Left ventricle myocardium superior (tissue), 1 donor: ENCODE measurements around the gene TOR1AIP2. TPM values are rescaled to one million over a fixed set of nuclear protein-coding genes. Genes with fewer than 3 reads are reported as not detected.
"Not testable (repeated sequence)": the region's sequence is repeated elsewhere in the genome, so short reads cannot be mapped to it uniquely, and the experiment has no call there.

Experiments used
- ATAC-seq: fragments of 200-7000 bp; cut with Tn5 transposase; one replicate; pipeline ENCODE4 v1.9.1; 2020; ENCODE audit warnings: mild to moderate bottlenecking, moderate library complexity
- DNase-seq: peaks from one replicate; pipeline ENCODE4 v3.0.0-alpha.2; 2020
- intact Hi-C: fragments of 100-400 bp; cut with micrococcal nuclease; formaldehyde crosslinking; loops from one replicate; pipeline ENCODE4 v1.11.0; 2022
- total RNA-seq: library from RNA; stranded (reverse); fragmentation: NEBNext Ultra II Directional; extraction: Animal tissue kit (Norgen Biotek cat#: 25700); gene quantifications from one replicate; pipeline ENCODE4 v1.2.1, GENCODE V29; 2021
- donor health status: DM: no; HTN: yes; CAD: no; lungs with severe emphysema.

Gene TOR1AIP2
- total RNA-seq, 1 donor from 2014 or later = 47.4 TPM

DNA sequence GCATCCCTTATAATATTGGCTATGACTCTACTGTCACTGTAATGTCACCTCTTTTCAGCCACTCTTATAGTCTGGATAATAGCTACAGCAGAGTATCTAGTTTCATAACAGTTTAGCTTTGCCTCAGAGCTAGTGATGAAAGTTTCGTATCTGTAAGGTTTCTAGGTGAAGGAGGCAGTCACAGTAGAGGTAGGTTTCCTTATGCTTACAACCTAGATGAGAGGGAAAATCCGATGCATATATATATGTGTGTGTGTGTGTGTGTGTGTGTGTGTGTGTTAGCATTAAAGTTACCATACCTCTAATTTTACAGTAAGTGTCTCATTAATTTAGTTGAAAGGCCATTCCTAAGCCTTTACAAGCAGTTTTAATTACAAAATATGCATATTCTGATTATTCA lies 2.2 kb upstream of the TOR1AIP2 start:
- DNase-seq (no peak), ATAC-seq (no peak)
- intact Hi-C loops = no loop called here

DNA sequence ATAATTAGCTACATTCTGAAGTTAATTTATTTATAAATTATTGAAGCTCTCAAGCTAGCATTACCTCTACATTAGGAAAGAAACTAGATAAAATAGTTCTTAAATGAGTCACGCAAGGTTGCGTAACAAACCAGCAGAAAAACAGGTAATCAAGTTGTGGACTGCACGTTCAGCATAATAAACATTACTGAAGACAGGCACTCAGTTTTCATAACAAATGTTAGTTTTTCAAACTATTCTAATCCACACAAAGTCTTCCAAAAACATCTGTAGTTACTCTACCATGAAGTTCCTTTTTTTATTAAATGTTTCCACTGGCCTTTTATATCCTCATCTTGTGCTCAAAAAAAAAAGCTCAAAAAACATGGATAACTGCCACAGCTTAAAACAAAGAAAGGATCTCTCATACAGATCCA lies 1.3 kb downstream of the TOR1AIP2 start:
- DNase-seq = no peak
- intact Hi-C loops = no loop called here
- ATAC-seq = no peak

GRCh38 chr1:179875596-179876299 lies 1.9 kb downstream of the TOR1AIP2 start:
- intact Hi-C loops = no loop called here
- DNase-seq = no peak
- ATAC-seq = no peak

DNA sequence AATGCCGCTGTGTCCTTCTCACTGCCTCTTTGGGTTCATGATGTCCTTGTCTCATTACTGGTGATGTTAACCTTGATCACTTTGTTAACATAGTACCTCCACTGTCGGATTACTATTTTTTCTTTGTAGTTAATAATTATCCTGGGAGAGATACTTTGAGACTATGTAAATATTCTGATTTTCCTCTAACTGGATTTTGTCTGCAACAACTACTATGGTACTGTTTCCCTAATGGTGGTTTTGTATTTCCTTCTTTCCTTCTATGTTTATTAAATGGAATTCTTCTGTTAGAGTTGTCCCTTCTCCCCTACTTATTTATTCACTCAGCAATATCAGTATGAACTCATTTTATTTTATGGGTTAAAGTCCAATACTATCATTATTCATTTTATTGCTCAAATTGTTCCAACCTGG lies 4.2 kb downstream of the TOR1AIP2 start:
- intact Hi-C loops = no loop called here
- DNase-seq (no peak), ATAC-seq (no peak)

DNA sequence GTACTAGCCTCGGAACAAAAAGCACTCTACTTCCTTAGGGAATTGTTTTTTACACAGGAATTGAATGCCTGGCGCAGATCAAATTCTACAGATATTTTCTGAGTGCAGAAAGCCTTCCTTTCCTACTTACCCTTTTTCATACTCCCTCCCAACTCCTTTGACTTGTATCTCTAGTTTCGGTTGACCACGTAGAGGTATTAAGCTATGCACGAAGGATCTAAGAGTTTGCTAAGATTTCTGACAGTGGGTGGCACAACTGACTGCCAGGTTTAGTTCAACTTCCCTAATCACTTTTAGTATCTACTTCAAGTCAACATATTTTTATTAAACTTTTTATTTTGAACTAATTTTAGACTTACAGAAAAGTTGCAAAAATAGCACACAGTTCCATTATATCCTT lies 5.0 kb downstream of the TOR1AIP2 start:
- DNase-seq = no peak
- intact Hi-C loops = no loop called here
- no peak for ATAC-seq

DNA sequence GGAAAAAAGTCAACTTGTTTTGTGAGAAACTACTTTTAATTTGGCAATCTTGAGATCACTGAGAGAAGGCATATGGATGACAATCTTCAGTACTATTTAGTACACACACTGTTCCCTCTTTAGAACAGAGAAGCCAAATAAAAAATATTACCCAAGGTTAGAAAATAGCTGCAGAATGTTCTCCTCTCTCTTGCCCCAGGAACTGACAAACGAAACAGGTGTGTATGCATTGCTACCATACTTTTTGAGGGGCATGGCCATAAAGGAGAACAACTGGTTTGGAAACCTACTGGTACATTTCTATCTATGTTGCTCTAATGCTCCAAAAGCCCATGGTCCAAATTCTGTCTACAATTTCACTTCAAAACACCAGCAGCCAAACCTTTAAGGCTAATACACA lies 5.7 kb downstream of the TOR1AIP2 start:
- DNase-seq (no peak), ATAC-seq (no peak)
- intact Hi-C loops = no loop called here

GRCh38 chr1:179870870-179871269 lies 6.7 kb downstream of the TOR1AIP2 start:
- ATAC-seq (peak; percentile 55), DNase-seq (no peak)
- intact Hi-C loops = no loop called here

DNA sequence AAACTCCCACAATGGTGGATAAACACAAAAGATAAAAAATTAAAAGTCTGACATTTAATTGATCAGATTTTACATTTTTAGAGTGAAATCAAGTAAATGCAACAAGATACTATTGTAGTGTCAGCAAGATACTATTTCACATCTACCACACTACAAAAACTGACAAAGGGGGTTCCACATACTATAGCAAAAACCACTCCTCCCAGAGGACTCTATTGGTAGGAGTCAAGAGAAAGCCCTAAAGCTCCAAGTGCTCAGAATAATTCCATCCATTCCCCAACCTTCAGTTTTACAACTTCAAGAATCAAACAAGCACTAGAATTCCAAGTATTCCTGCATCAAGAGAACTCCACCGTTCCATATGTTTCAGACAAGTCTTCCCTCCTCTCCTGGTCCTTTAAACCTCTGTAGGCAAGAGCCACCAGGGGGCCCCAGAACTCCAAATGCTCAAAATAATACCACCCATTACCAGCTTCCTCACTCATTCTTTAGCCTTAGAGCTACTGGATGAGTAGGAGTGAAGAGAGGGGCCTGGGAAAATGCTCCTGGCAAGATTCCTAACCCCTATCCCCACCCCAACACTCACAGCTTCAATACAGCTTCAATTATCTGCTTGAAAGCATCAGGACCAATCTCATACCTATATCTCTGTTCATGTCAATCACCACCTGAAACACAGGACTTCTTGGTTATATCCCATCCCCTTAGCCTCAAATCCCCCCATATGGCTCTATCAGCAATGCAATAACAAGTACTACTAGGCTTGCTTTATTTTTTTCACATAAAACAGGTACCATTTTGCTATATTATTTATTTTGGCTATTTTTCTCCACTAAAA lies 9.9 kb downstream of the TOR1AIP2 start:
- peak; percentile 51 for DNase-seq
- ATAC-seq = peak; percentile 59
- intact Hi-C loops = no loop called here

- intact Hi-C loops = no loop called here
- DNase-seq (no peak), ATAC-seq (no peak)
These were observed 11.0 kb downstream of the TOR1AIP2 start for GRCh38 chr1:179866616-179867015.

DNA sequence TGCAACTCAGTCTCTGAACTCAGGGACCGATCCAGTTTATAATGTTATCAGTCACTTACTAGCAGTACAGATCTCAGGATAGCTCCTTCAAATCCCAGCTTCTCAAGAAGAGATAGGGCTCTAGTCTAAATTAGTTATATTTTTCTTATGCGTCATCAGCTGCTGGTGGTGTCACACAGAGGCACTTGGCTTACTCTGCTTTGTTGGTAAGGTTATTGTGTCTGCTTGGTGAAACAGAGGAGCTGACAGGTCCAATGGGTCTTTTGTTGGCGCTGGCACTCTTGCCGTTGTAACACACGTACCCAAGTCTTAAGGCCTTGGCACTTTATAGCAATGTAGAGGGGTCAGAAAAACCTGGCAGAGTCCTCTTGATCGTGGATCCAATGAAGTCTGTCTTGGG lies 12.2 kb downstream of the TOR1AIP2 start:
- DNase-seq (no peak), ATAC-seq (peak; percentile 73)
- intact Hi-C loops = no loop called here

- ATAC-seq (no peak), DNase-seq (no peak)
- intact Hi-C loops = no loop called here
These were observed 17.0 kb downstream of the TOR1AIP2 start for GRCh38 chr1:179860652-179861051.

- DNase-seq = no peak
- intact Hi-C loops = no loop called here
- ATAC-seq = no peak
These were observed 20.6 kb downstream of the TOR1AIP2 start for GRCh38 chr1:179857009-179857408.

GRCh38 chr1:179856296-179856695 lies 21.3 kb downstream of the TOR1AIP2 start:
- no peak for DNase-seq
- intact Hi-C loops = no loop called here
- ATAC-seq = no peak

GRCh38 chr1:179855831-179856230 lies 21.8 kb downstream of the TOR1AIP2 start:
- ATAC-seq, intact Hi-C loops, DNase-seq: not testable (repeated sequence)

DNA sequence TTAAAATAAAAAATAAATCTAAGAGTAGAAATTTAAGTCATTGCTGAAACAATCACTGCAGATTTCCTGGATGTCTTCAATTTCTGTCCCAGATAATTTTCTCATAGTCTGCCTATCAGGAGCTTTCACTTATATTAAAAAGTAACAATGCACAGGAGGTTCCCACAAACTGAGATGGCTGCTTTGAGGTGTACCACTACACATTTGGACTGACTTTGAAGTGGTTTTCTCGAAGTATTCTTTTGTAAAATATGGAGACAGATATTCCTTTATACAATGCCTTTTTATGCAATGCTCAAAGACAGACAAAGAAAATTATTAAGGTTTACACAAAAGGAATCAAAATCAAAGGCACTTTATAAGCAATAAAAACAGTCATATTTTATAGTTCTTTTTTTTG lies 24.5 kb downstream of the TOR1AIP2 start:
- ATAC-seq (no peak), DNase-seq (no peak)
- intact Hi-C loops = no loop called here

- intact Hi-C loops = no loop called here
- ATAC-seq (no peak), DNase-seq (no peak)
These were observed 29.4 kb downstream of the TOR1AIP2 start for GRCh38 chr1:179848233-179848632.

DNA sequence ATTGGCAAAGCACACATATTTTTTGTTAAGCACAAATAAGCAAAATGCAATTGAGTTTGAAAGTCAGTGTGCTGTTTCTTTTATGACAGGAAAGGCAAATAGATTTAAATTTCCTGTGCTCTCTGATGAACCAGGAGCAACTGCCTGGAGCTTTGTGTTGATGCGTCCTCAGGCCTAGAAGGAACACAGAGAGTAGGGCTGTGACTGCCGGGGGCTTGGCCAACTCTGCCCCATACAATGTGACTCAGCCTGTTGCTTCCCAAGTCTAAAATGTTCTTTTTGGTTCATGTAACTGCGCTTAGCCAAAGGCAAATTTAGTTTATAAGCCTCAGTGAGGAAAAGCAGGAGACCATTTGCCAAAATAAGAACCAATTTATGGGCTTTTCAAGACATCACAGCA lies 37.5 kb downstream of the TOR1AIP2 start:
- DNase-seq = no peak
- ATAC-seq = no peak
- intact Hi-C loops = no loop called here

- intact Hi-C loops, ATAC-seq, DNase-seq: not testable (repeated sequence)
These were observed 40.7 kb downstream of the TOR1AIP2 start for GRCh38 chr1:179836686-179837445.

GRCh38 chr1:179831852-179832699 lies 45.5 kb downstream of the TOR1AIP2 start:
- DNase-seq (no peak), ATAC-seq (no peak)
- intact Hi-C loops = no loop called here
